ENCODE results near the gene PCDHGA1. TPM values are rescaled to one million over a fixed set of nuclear protein-coding genes. Genes with fewer than 3 reads are reported as not detected.

Gene PCDHGA1
- total and polyA plus RNA-seq, 5 experiments from 2014 or later: 0.38 to 0.52 TPM; not detected in 3

GRCh38 chr5:141529873-141530272, 199.6 kb downstream of the PCDHGA1 start:
- peaks cover 5 to 20% (median 10%) of the 10 kb centered on the region in 4 donors for H3K4me1 Mint-ChIP-seq
- POLR2A ChIA-PET: no interaction called here
- no peaks in the 10 kb centered on the region for H3K27me3 Mint-ChIP-seq
- peaks cover 14 to 17% (median 15%) of the 10 kb centered on the region in 3 donors for H3K36me3 Mint-ChIP-seq
- ATAC-seq: no peak
- no peak overlapping the region for H3K4me3 Mint-ChIP-seq
- no peaks in the 10 kb centered on the region for H3K9me3 Mint-ChIP-seq
- H3K27ac Mint-ChIP-seq: no peak overlapping the region
- DNase-seq: no peak

- Mint-ChIP-seq H3K4me3 (no peak overlapping the region), H3K4me1 (peaks cover 3 to 18% (median 9%) of the 10 kb centered on the region in 4 donors), H3K27ac (no peak overlapping the region), H3K36me3 (peaks cover 11 to 39% (median 13%) of the 10 kb centered on the region in 3 donors), H3K9me3 (no peaks in the 10 kb centered on the region), H3K27me3 (no peaks in the 10 kb centered on the region)
- POLR2A ChIA-PET: no interaction called here
- DNase-seq (no peak), ATAC-seq (no peak)
Observed at GRCh38 chr5:141532726-141533125, 202.4 kb downstream of the PCDHGA1 start.

GRCh38 chr5:141533897-141534296, 203.6 kb downstream of the PCDHGA1 start:
- Mint-ChIP-seq H3K36me3 (peaks cover 4 to 41% (median 5%) of the 10 kb centered on the region in 3 donors), H3K27ac (peak overlapping the region in 4 of 10 donors; percentile 7 to 77 (median 71)), H3K9me3 (no peaks in the 10 kb centered on the region), H3K27me3 (no peaks in the 10 kb centered on the region), H3K4me1 (peaks cover 3 to 18% (median 7%) of the 10 kb centered on the region in 4 donors), H3K4me3 (no peak overlapping the region)
- POLR2A ChIA-PET: no interaction called here
- ATAC-seq (no peak), DNase-seq (no peak)

DNA sequence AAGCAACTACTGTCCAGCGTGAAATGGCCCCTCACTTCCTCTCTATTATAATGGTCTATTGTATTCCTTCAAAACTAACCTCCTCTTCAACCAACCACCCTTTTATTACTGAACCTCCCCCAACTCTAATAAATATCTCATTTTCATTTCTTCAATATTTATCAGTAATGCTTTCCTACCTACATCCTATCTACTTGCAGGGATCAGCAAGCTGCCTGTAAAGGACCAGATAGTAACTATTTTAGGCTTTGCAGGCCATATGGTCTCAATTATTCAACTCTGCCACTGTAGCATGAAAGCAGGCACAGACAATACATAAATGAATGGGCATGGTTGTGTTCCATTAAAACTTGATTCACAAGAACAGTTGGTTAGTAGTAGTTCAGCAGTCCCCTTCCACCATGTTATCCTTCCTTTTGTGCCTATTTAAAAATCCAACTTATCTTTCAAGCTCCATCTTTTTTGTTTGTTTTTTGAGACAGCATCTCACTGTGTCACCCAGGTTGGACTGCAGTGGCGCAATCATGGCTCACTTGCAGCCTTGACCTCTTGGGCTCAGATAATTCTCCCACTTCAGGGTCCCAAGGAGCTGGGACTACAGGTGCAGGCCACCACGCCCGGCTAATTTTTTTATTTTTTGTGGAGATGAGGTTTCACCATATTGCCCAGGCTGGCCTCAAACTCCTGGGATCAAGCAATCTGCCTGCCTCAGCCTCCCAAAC, 204.3 kb downstream of the PCDHGA1 start:
- POLR2A ChIA-PET: no interaction called here
- ATAC-seq (no peak), DNase-seq (no peak)
- Mint-ChIP-seq H3K4me1 (peaks cover 4 to 18% (median 7%) of the 10 kb centered on the region in 4 donors), H3K36me3 (peaks cover 7 to 47% (median 7%) of the 10 kb centered on the region in 3 donors), H3K4me3 (no peak overlapping the region), H3K27ac (peak overlapping the region in 8 of 10 donors; percentile 26 to 87 (median 59)), H3K9me3 (no peaks in the 10 kb centered on the region), H3K27me3 (no peaks in the 10 kb centered on the region)

DNA sequence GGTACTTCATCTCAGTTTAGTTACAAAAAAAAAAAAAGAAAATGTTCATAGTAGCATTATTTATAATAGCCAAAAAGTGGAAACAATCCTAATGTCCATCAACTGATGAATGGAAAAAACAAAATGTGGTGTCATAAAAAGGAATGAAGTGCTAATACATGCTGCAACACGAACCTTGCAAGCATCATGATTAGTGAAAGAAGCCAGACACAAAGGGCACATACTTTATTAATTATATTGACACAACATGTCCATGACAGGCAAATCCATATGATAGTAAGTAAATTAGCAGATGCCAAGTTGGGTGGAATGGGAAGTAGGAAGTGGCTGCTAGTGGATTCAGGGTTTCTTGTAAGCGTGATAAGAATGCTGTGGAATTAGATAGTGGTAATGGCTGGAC, 212.7 kb downstream of the PCDHGA1 start:
- peaks cover 19 to 76% (median 31%) of the 10 kb centered on the region in 3 donors for H3K36me3 Mint-ChIP-seq
- no peaks in the 10 kb centered on the region for H3K27me3 Mint-ChIP-seq
- DNase-seq (no peak), ATAC-seq (no peak)
- H3K27ac Mint-ChIP-seq: no peak overlapping the region
- H3K4me3 Mint-ChIP-seq: no peak overlapping the region
- POLR2A ChIA-PET: interaction anchor here (0.6 kb wide), 1 partner anchor 15 kb away, joined by 3 read pairs; no protein-coding TSS in a partner anchor
- H3K9me3 Mint-ChIP-seq: peaks cover 5 to 15% (median 11%) of the 10 kb centered on the region in 9 donors
- peaks cover 6 to 22% (median 10%) of the 10 kb centered on the region in 4 donors for H3K4me1 Mint-ChIP-seq

- DNase-seq: no peak
- H3K27me3 Mint-ChIP-seq: no peaks in the 10 kb centered on the region
- peak overlapping the region in 3 of 10 donors; percentile 53 to 64 (median 58) for H3K27ac Mint-ChIP-seq
- H3K4me3 Mint-ChIP-seq: peak overlapping the region in 2 of 10 donors; percentile 11 to 48
- peaks cover 17 to 83% (median 37%) of the 10 kb centered on the region in 3 donors for H3K36me3 Mint-ChIP-seq
- POLR2A ChIA-PET: no interaction called here
- peaks cover 13 to 42% (median 33%) of the 10 kb centered on the region in 4 donors for H3K4me1 Mint-ChIP-seq
- no peak for ATAC-seq
- peaks cover 5 to 22% (median 12%) of the 10 kb centered on the region in 9 donors for H3K9me3 Mint-ChIP-seq
Observed at GRCh38 chr5:141547488-141547887, 217.2 kb downstream of the PCDHGA1 start.

- Mint-ChIP-seq H3K36me3 (peaks cover 17 to 80% (median 38%) of the 10 kb centered on the region in 3 donors), H3K4me3 (no peak overlapping the region), H3K9me3 (peaks cover 5 to 22% (median 12%) of the 10 kb centered on the region in 9 donors), H3K27ac (peak overlapping the region in 2 of 10 donors; percentile 64 to 65), H3K27me3 (no peaks in the 10 kb centered on the region), H3K4me1 (peaks cover 13 to 46% (median 35%) of the 10 kb centered on the region in 4 donors)
- ATAC-seq (no peak), DNase-seq (no peak)
- POLR2A ChIA-PET: no interaction called here
Observed at GRCh38 chr5:141547921-141548320, 217.6 kb downstream of the PCDHGA1 start.

DNA sequence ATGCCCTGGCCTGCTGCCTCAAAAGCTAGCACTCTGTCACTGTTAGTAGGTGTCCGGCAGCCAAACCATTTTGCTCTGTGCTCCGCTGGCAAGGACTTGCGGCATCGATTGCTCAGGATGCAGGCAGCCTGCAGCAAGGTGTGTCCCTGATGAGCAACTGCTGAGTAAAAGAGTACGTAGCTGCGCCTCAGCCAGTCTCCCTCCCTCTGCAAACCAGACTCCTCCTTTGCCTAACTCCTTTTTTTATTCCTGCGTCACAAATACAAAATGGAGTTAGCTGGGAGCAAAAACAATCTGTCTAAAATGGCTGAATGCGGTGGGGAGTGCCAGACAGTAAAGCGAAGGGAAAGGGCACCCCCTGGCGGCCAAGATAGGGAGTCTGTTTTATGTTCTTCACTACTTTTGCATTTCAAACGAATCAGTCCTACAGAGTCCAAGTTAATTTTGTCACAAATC, 227.4 kb downstream of the PCDHGA1 start:
- H3K4me1 Mint-ChIP-seq: peaks cover 10 to 32% (median 17%) of the 10 kb centered on the region in 4 donors
- H3K36me3 Mint-ChIP-seq: peaks cover 4 to 87% (median 15%) of the 10 kb centered on the region in 3 donors
- DNase-seq: peak; percentile 41 to 81 (median 67)
- peak overlapping the region; percentile 7 to 88 (median 76) for H3K27ac Mint-ChIP-seq
- peak; percentile 72 to 79 for ATAC-seq
- no peaks in the 10 kb centered on the region for H3K27me3 Mint-ChIP-seq
- POLR2A ChIA-PET: no interaction called here
- no peak overlapping the region for H3K4me3 Mint-ChIP-seq
- H3K9me3 Mint-ChIP-seq: no peaks in the 10 kb centered on the region

GRCh38 chr5:141558150-141558549, 227.8 kb downstream of the PCDHGA1 start:
- no peak for DNase-seq
- Mint-ChIP-seq H3K4me3 (no peak overlapping the region), H3K4me1 (peaks cover 13 to 33% (median 16%) of the 10 kb centered on the region in 4 donors), H3K9me3 (no peaks in the 10 kb centered on the region), H3K27me3 (no peaks in the 10 kb centered on the region), H3K36me3 (peaks cover 4 to 91% (median 19%) of the 10 kb centered on the region in 3 donors), H3K27ac (peak overlapping the region in 9 of 10 donors; percentile 15 to 88 (median 77))
- POLR2A ChIA-PET: no interaction called here
- no peak for ATAC-seq

- ATAC-seq (no peak), DNase-seq (no peak)
- Mint-ChIP-seq H3K4me1 (peaks cover 15 to 45% (median 25%) of the 10 kb centered on the region in 4 donors), H3K36me3 (peaks cover 4 to 94% (median 24%) of the 10 kb centered on the region in 3 donors), H3K27ac (peak overlapping the region in 3 of 10 donors; percentile 35 to 44 (median 43)), H3K4me3 (no peak overlapping the region), H3K9me3 (no peaks in the 10 kb centered on the region), H3K27me3 (no peaks in the 10 kb centered on the region)
- POLR2A ChIA-PET: no interaction called here
Observed at GRCh38 chr5:141559461-141559860, 229.1 kb downstream of the PCDHGA1 start.

DNA sequence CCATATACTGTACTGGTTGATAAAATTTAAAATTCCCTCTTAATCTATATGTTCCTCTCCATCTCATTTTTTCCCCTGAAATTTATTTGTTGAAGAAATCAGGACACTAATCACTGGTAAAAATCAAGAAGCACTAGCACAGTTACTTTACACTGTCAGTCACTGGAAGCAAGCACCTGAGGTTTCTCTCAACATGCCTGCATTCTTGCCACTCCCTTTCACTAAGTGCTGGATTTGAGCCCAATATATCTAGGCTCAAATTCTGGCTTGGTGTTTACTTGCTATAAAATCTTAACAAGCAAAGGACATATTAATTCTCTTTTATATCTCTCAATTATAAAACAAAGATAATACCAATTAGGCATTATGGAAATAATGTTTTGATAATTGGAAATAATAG, 229.8 kb downstream of the PCDHGA1 start:
- peak overlapping the region in 2 of 10 donors; percentile 8 to 60 for H3K27ac Mint-ChIP-seq
- no peak for DNase-seq
- POLR2A ChIA-PET: no interaction called here
- H3K4me3 Mint-ChIP-seq: no peak overlapping the region
- no peaks in the 10 kb centered on the region for H3K9me3 Mint-ChIP-seq
- no peak for ATAC-seq
- peaks cover 15 to 47% (median 26%) of the 10 kb centered on the region in 4 donors for H3K4me1 Mint-ChIP-seq
- H3K27me3 Mint-ChIP-seq: no peaks in the 10 kb centered on the region
- peaks cover 4 to 91% (median 24%) of the 10 kb centered on the region in 3 donors for H3K36me3 Mint-ChIP-seq

- Mint-ChIP-seq H3K36me3 (peaks cover 4 to 91% (median 30%) of the 10 kb centered on the region in 3 donors), H3K4me1 (peaks cover 17 to 45% (median 26%) of the 10 kb centered on the region in 4 donors), H3K4me3 (no peak overlapping the region), H3K9me3 (no peaks in the 10 kb centered on the region), H3K27ac (peak overlapping the region in 3 of 10 donors; percentile 8 to 40 (median 12)), H3K27me3 (no peaks in the 10 kb centered on the region)
- POLR2A ChIA-PET: no interaction called here
- ATAC-seq (no peak), DNase-seq (no peak)
Observed at GRCh38 chr5:141560725-141561483, 230.6 kb downstream of the PCDHGA1 start.

All from naive thymus-derived CD8-positive, alpha-beta T cell (primary cell).